Neural progenitor cell (in vitro differentiated cells): Measurements from ENCODE around the gene KDM5B.

Source experiments
- EZH2 ChIP-seq: fragments of 200-600 bp; sonication (generic); IDR thresholded peaks from 2 replicates; pipeline ENCODE4 v1.6.1; 2017; ENCODE audit warnings: antibody characterized with exemption, mild to moderate bottlenecking, moderate library complexity
- EZH2phosphoT487 ChIP-seq: fragments of 200-600 bp; sonication (generic); IDR thresholded peaks from 2 replicates; pipeline ENCODE4 v1.6.1; 2017; ENCODE audit warnings: antibody characterized with exemption
- TF ChIP-seq, protein P1 (sequence below): fragments of 200-600 bp; sonication (generic); IDR thresholded peaks from 2 replicates; pipeline ENCODE4 v1.5.1; 2017; ENCODE audit warnings: antibody characterized with exemption, mild to moderate bottlenecking

DNA sequence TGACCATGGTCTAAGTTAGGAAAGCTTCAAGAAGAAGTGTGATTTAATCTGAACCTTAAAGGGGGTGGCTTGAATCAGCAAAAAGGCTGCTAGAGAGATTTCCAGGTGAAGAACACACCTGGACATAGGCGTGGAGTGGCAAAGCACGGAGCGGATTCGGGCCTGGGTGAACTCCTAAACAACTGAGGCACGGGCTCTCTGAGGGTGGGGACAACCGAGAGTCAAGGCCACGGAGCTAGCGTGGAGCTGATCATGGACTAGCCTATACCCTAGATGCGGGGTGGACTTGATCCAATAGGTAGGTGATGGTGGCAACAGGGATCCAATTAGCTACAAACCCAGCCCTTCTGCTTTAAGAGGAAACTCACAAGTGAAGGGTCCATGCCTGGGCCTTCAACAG, 125.7 kb downstream of the KDM5B start:
- TF ChIP-seq, protein P1, sequence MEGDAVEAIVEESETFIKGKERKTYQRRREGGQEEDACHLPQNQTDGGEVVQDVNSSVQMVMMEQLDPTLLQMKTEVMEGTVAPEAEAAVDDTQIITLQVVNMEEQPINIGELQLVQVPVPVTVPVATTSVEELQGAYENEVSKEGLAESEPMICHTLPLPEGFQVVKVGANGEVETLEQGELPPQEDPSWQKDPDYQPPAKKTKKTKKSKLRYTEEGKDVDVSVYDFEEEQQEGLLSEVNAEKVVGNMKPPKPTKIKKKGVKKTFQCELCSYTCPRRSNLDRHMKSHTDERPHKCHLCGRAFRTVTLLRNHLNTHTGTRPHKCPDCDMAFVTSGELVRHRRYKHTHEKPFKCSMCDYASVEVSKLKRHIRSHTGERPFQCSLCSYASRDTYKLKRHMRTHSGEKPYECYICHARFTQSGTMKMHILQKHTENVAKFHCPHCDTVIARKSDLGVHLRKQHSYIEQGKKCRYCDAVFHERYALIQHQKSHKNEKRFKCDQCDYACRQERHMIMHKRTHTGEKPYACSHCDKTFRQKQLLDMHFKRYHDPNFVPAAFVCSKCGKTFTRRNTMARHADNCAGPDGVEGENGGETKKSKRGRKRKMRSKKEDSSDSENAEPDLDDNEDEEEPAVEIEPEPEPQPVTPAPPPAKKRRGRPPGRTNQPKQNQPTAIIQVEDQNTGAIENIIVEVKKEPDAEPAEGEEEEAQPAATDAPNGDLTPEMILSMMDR, result no peak
- no peak for TF ChIP-seq EZH2
- TF ChIP-seq EZH2phosphoT487, result no peak
